ENCODE results near the gene MR1.
"Not testable (repeated sequence)": the region's sequence is repeated elsewhere in the genome, so short reads cannot be mapped to it uniquely, and the experiment has no call there.

Gene MR1

DNA sequence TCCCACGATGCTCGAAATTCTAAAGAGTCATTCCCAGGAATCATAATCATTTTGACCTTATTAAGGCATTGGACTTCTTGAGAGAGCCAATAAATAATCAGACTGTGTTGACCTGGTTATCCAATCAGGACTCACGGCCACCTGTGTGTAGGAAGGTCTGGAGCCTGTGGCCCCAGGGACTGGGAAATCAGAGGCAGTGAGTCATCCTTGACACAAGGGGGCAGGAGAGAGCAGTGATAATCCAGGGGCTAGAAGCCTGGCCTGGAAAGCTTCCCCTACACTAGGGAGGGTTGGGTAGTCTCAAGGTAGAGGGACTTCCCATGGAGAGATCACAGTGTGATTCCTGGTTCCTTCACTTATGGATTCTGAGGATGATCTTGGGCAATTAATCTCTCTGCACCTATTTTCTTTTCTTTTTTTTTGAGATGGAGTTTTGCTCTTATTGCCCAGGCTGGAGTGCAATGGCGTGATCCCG is 4.7 kb downstream of the MR1 start:
- peak; percentile 22 for DNase-seq (ENCODE audit: low read depth)
- peak; percentile 76 for TF ChIP-seq CTCF (IDR thresholded peaks at IDR 0.05; ENCODE audit: low read depth, low read length, missing control alignments)
- in situ Hi-C loops (cut with HindIII; ENCODE audit: low sequenced_read_pairs) = loop anchor here (5.0 to 25.0 kb wide), 3 partner anchors 54 to 526 kb away; partner anchors contain the start of gene ACBD6

GRCh38 chr1:181040284-181040865 is 6.6 kb downstream of the MR1 start:
- in situ Hi-C loops (cut with HindIII; ENCODE audit: low sequenced_read_pairs) = loop anchor here (25.0 kb wide), 1 partner anchor 528 kb away; the partner anchor contains the start of gene ACBD6
- no peak for TF ChIP-seq CTCF (IDR thresholded peaks at IDR 0.05; ENCODE audit: low read depth, low read length, missing control alignments)
- no peak overlapping the region for H3K4me3 ChIP-seq (ENCODE audit: low read depth, low read length)
- DNase-seq (ENCODE audit: low read depth) = no peak

More for the DNA sequence above, 4.7 kb downstream of the MR1 start:
- H3K4me3 ChIP-seq (ENCODE audit: low read depth, low read length) = no peak overlapping the region

DNA sequence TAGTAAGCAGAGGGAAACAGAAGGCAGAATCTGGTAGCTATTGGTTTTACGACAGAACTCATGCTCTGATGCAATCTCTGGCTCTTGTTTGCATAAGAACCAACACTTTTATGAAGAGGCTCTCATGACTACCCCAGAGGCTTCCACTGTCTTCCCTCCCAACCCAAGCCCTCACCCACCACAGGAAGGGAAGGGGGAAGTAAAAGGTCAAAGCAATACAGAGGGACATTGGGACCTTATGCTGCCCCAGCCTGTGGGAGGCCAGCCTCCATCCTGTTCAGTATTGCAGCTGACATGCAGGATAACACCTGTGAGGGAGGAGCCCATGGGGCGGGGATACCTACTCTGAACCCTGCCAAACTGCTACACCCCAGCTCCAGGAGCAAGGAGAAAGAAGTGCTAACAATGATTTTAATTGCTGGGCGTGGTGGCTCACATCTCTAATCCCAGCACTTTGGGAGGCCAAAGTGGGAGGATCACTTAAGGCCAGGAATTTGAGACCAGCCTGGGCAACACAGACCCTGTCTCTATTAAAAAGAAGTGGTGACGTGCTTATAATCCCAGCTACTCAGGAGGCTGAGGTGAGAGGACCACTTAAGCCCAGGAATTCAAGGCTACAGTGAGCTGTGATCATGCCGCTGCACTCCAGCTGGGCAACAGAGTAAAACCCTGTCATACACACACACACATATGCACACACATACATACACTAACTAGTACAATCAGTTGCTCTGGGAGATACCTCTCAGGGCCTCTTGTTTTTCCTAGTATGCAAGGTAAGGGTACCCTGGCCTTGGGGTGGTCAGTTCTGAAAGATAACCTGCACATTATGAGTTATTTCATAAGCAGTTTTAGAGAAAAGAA is 9.5 kb downstream of the MR1 start:
- TF ChIP-seq CTCF (IDR thresholded peaks at IDR 0.05; ENCODE audit: low read depth, low read length, missing control alignments) = no peak
- in situ Hi-C loops (cut with HindIII; ENCODE audit: low sequenced_read_pairs) = loop anchor here (25.0 kb wide), 1 partner anchor 531 kb away; the partner anchor contains the start of gene ACBD6
- DNase-seq (ENCODE audit: low read depth) = no peak
- no peak overlapping the region for H3K4me3 ChIP-seq (ENCODE audit: low read depth, low read length)

DNA sequence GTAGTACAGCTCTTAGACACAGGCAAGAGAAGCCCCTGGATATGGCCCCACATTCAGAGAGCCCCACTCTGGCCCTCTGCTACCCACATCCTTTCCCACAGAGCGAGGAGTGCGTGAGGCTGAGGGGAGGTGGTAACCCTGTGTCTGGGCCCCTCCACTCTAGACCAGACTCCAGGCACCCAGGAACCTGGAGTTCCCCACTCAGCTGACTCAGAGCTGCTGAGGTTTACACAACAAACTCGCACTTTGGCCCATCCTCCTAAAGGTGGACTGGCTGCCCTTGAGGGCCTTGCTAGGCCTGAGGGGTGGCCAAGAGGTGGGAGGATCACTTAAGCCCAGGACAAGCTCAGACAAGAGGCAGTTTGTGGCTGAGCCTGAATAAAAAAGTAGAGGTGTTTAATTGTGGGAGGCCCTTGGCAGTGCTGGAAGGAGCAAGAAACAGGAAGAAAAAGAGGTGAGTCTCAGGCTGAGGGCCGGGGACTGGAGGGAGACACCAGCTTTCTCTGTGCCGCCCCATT is 10.7 kb downstream of the MR1 start:
- in situ Hi-C loops (cut with HindIII; ENCODE audit: low sequenced_read_pairs) = loop anchor here (25.0 kb wide), 1 partner anchor 532 kb away; the partner anchor contains the start of gene ACBD6

DNA sequence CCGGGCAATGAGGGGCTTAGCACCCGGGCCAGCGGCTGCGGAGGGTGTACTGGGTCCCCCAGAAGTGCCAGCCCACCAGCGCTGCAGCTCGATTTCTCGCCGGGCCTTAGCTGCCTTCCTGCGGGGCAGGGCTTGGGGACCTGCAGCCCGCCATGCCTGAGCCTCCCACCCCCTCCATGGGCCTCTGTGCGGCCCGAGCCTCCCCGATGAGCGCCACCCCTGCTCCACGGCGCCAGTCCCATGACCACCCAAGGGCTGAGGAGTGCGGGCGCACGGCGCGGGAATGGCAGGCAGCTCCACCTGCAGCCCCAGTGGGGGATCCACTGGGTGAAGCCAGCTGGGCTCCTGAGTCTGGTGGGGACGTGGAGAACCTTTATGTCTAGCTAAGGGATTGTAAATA is 12.2 kb downstream of the MR1 start:
- in situ Hi-C loops (cut with HindIII; ENCODE audit: low sequenced_read_pairs) = loop anchor here (25.0 kb wide), 1 partner anchor 534 kb away; the partner anchor contains the start of gene ACBD6
- H3K4me3 ChIP-seq (ENCODE audit: low read depth, low read length); DNase-seq (ENCODE audit: low read depth): not testable (repeated sequence)

More for the DNA sequence above, 10.7 kb downstream of the MR1 start:
- no peak for DNase-seq (ENCODE audit: low read depth)
- TF ChIP-seq CTCF (IDR thresholded peaks at IDR 0.05; ENCODE audit: low read depth, low read length, missing control alignments) = no peak
- H3K4me3 ChIP-seq (ENCODE audit: low read depth, low read length) = no peak overlapping the region

DNA sequence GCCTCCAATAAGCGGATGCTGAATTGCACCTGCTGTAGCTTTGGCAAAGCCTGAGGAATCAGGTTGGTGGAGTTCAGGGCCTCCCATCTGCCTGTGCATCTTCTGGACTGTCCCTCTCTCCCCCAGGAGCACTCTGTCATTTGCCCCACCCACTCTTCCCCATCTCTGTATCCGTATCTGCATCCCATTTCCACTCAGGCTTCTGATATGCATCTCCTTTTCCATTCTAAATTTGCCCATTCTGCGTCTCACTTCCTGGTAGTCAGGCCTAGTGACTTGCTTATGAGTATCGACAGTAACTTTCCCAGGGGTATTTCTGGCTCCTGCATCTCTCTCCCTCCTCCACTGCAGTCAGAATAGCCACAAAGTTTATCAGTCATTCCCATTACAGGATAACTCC is 15.6 kb downstream of the MR1 start:
- H3K4me3 ChIP-seq (ENCODE audit: low read depth, low read length) = no peak overlapping the region
- in situ Hi-C loops (cut with HindIII; ENCODE audit: low sequenced_read_pairs) = loop anchor here (25.0 kb wide), 1 partner anchor 537 kb away; the partner anchor contains the start of gene ACBD6
- TF ChIP-seq CTCF (IDR thresholded peaks at IDR 0.05; ENCODE audit: low read depth, low read length, missing control alignments) = no peak
- DNase-seq (ENCODE audit: low read depth) = no peak

Data from astrocyte of the cerebellum (primary cell).